Measurements from ENCODE around the gene ANO6. TPM values are rescaled to one million over a fixed set of nuclear protein-coding genes. Genes with fewer than 3 reads are reported as not detected.

Gene ANO6
- total RNA-seq, 1 experiment from 2014 or later = 46.8 TPM

DNA sequence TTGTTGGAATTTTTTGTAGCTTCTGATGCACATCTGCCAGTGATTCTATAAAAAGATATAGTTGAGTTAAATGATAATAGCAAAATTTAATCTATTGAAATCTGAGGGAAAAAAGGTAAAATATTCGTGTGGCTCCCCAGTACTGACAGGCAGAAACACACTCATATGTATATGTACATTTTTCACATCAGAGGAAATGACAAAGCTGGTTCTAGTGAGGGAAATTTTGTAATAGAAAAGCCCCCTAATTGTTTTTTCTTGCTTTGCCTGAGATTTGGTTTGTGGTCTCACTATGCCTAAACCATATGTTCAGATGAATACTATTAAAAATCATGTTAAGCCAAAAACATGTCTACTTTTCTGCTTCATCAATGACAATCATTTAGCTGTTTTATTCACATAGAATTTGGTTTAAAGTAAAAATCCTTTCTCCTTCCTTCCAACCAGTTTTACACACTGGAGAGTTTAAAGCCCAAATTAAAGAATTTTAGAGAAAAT, 203.5 kb downstream of the ANO6 start:
- Mint-ChIP-seq H3K4me1 (no peaks in the 10 kb centered on the region), H3K9me3 (no peaks in the 10 kb centered on the region), H3K36me3 (peaks cover 35% of the 10 kb centered on the region), H3K27me3 (ENCODE audit: low read depth) (no peaks in the 10 kb centered on the region), H3K4me3 (no peak overlapping the region), H3K27ac (no peak overlapping the region)
- no peak for TF ChIP-seq RORB (CRISPR knock-in tag; IDR thresholded peaks at IDR 0.05)
- TF ChIP-seq, protein P1, sequence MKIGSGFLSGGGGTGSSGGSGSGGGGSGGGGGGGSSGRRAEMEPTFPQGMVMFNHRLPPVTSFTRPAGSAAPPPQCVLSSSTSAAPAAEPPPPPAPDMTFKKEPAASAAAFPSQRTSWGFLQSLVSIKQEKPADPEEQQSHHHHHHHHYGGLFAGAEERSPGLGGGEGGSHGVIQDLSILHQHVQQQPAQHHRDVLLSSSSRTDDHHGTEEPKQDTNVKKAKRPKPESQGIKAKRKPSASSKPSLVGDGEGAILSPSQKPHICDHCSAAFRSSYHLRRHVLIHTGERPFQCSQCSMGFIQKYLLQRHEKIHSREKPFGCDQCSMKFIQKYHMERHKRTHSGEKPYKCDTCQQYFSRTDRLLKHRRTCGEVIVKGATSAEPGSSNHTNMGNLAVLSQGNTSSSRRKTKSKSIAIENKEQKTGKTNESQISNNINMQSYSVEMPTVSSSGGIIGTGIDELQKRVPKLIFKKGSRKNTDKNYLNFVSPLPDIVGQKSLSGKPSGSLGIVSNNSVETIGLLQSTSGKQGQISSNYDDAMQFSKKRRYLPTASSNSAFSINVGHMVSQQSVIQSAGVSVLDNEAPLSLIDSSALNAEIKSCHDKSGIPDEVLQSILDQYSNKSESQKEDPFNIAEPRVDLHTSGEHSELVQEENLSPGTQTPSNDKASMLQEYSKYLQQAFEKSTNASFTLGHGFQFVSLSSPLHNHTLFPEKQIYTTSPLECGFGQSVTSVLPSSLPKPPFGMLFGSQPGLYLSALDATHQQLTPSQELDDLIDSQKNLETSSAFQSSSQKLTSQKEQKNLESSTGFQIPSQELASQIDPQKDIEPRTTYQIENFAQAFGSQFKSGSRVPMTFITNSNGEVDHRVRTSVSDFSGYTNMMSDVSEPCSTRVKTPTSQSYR (CRISPR knock-in tag; IDR thresholded peaks at IDR 0.05) = no peak
- TF ChIP-seq GTF2I (CRISPR knock-in tag; conservative IDR thresholded peaks at IDR 0.05) = no peak
- no peak for TF ChIP-seq CREM (CRISPR knock-in tag; IDR thresholded peaks at IDR 0.05)
- no peak for TF ChIP-seq MYBL2 (CRISPR knock-in tag; IDR thresholded peaks at IDR 0.05)
- no peak for TF ChIP-seq PRDM15 (CRISPR knock-in tag; IDR thresholded peaks at IDR 0.05)
- no peak for TF ChIP-seq KAT7 (CRISPR knock-in tag; IDR thresholded peaks at IDR 0.05; ENCODE audit: borderline replicate concordance)
- TF ChIP-seq, protein P2, sequence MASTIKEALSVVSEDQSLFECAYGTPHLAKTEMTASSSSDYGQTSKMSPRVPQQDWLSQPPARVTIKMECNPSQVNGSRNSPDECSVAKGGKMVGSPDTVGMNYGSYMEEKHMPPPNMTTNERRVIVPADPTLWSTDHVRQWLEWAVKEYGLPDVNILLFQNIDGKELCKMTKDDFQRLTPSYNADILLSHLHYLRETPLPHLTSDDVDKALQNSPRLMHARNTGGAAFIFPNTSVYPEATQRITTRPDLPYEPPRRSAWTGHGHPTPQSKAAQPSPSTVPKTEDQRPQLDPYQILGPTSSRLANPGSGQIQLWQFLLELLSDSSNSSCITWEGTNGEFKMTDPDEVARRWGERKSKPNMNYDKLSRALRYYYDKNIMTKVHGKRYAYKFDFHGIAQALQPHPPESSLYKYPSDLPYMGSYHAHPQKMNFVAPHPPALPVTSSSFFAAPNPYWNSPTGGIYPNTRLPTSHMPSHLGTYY (CRISPR knock-in tag; IDR thresholded peaks at IDR 0.05) = no peak
- no peak for TF ChIP-seq JUN (CRISPR knock-in tag; IDR thresholded peaks at IDR 0.05)
- no peak for TF ChIP-seq E2F1 (CRISPR knock-in tag; IDR thresholded peaks at IDR 0.05)
- TF ChIP-seq, protein P3, sequence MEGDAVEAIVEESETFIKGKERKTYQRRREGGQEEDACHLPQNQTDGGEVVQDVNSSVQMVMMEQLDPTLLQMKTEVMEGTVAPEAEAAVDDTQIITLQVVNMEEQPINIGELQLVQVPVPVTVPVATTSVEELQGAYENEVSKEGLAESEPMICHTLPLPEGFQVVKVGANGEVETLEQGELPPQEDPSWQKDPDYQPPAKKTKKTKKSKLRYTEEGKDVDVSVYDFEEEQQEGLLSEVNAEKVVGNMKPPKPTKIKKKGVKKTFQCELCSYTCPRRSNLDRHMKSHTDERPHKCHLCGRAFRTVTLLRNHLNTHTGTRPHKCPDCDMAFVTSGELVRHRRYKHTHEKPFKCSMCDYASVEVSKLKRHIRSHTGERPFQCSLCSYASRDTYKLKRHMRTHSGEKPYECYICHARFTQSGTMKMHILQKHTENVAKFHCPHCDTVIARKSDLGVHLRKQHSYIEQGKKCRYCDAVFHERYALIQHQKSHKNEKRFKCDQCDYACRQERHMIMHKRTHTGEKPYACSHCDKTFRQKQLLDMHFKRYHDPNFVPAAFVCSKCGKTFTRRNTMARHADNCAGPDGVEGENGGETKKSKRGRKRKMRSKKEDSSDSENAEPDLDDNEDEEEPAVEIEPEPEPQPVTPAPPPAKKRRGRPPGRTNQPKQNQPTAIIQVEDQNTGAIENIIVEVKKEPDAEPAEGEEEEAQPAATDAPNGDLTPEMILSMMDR (IDR thresholded peaks at IDR 0.05) = no peak
- TF ChIP-seq ATF3 (CRISPR knock-in tag; conservative IDR thresholded peaks at IDR 0.05) = no peak
- TF ChIP-seq, protein P4, sequence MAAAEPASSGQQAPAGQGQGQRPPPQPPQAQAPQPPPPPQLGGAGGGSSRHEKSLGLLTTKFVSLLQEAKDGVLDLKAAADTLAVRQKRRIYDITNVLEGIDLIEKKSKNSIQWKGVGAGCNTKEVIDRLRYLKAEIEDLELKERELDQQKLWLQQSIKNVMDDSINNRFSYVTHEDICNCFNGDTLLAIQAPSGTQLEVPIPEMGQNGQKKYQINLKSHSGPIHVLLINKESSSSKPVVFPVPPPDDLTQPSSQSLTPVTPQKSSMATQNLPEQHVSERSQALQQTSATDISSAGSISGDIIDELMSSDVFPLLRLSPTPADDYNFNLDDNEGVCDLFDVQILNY (CRISPR knock-in tag; IDR thresholded peaks at IDR 0.05) = no peak
- no peak for TF ChIP-seq ZNF138 (CRISPR knock-in tag; conservative IDR thresholded peaks at IDR 0.05)
- TF ChIP-seq, protein P5, sequence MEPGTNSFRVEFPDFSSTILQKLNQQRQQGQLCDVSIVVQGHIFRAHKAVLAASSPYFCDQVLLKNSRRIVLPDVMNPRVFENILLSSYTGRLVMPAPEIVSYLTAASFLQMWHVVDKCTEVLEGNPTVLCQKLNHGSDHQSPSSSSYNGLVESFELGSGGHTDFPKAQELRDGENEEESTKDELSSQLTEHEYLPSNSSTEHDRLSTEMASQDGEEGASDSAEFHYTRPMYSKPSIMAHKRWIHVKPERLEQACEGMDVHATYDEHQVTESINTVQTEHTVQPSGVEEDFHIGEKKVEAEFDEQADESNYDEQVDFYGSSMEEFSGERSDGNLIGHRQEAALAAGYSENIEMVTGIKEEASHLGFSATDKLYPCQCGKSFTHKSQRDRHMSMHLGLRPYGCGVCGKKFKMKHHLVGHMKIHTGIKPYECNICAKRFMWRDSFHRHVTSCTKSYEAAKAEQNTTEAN (CRISPR knock-in tag; IDR thresholded peaks at IDR 0.05) = no peak
- TF ChIP-seq, protein P6, sequence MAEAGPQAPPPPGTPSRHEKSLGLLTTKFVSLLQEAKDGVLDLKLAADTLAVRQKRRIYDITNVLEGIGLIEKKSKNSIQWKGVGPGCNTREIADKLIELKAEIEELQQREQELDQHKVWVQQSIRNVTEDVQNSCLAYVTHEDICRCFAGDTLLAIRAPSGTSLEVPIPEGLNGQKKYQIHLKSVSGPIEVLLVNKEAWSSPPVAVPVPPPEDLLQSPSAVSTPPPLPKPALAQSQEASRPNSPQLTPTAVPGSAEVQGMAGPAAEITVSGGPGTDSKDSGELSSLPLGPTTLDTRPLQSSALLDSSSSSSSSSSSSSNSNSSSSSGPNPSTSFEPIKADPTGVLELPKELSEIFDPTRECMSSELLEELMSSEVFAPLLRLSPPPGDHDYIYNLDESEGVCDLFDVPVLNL (CRISPR knock-in tag; IDR thresholded peaks at IDR 0.05; ENCODE audit: borderline replicate concordance, low read depth) = no peak
- TF ChIP-seq FOXJ3 (CRISPR knock-in tag; IDR thresholded peaks at IDR 0.05; ENCODE audit: borderline replicate concordance) = no peak
- no peak for TF ChIP-seq ZNF512 (CRISPR knock-in tag; IDR thresholded peaks at IDR 0.05; ENCODE audit: borderline replicate concordance)
- CTCF ChIA-PET = no interaction called here
- DNase-seq (ENCODE audit: low spot score) (no peak), ATAC-seq (no peak)
- POLR2A ChIA-PET = no interaction called here

All from WTC11 (cell line).